Small intestine (tissue), 7 donors: ENCODE measurements around the gene RETREG1. TPM values are rescaled to one million over a fixed set of nuclear protein-coding genes. Genes with fewer than 3 reads are reported as not detected.
A peak's percentile ranks its signal among the peaks of the same experiment; 100 is the strongest.

ENCODE experiments used
- DNase-seq, 2 donors: peaks; one replicate each; pipeline versions ENCODE4 v3.0.0 to v3.0.0-alpha.2; 2013
- FAIRE-seq: peaks from 2 replicates; lab custom pipeline; 2012; peaks lifted over from hg19 to GRCh38; lab: Jason Lieb, UNC
- H3K27ac ChIP-seq, 3 donors: one replicate each; pipeline ENCODE4 v1.5.1; 2013; ENCODE audit warnings: low read length in 2 of 3, mild to moderate bottlenecking in 2 of 3, control low read depth in 1 of 3, inconsistent platforms in 1 of 3, low read depth in 1 of 3, moderate library complexity in 1 of 3
- H3K27me3 ChIP-seq, 3 donors: one replicate each; pipeline ENCODE4 v1.6.1; 2013; ENCODE audit warnings: low read length in 3 of 3, inconsistent platforms in 1 of 3; ENCODE audit not compliant: control insufficient read depth in 3 of 3, insufficient read depth in 3 of 3
- H3K36me3 ChIP-seq, 3 donors: one replicate each; pipeline ENCODE4 v1.6.1; 2013; ENCODE audit warnings: low read length in 3 of 3, inconsistent platforms in 1 of 3, low read depth in 1 of 3, mild to moderate bottlenecking in 1 of 3, moderate library complexity in 1 of 3; ENCODE audit not compliant: control insufficient read depth in 3 of 3, insufficient read depth in 2 of 3
- H3K4me1 ChIP-seq, 3 donors: one replicate each; pipeline ENCODE4 v1.6.1; 2013; ENCODE audit warnings: low read length in 2 of 3, inconsistent platforms in 1 of 3, low read depth in 1 of 3, mild to moderate bottlenecking in 1 of 3, moderate library complexity in 1 of 3; ENCODE audit not compliant: control insufficient read depth in 3 of 3, insufficient read depth in 2 of 3
- H3K4me3 ChIP-seq, 3 donors: one replicate each; pipeline ENCODE4 v1.5.1; 2013; ENCODE audit warnings: low read length in 3 of 3, control low read depth in 1 of 3, inconsistent platforms in 1 of 3, low read depth in 1 of 3, mild to moderate bottlenecking in 1 of 3, moderate library complexity in 1 of 3
- H3K9me3 ChIP-seq, 2 donors: one replicate each; pipeline ENCODE4 v1.6.1; 2013; ENCODE audit warnings: low read depth in 1 of 2, low read length in 1 of 2; ENCODE audit not compliant: control insufficient read depth in 2 of 2, insufficient read depth in 1 of 2
- WGBS, 3 donors: extraction: QIAGEN DNeasy Blood & Tissue Kit; methylation state at CpG; one replicate each; pipeline ENCODE4 v1.1.7; 2013; 5-methylcytosine and 5-hydroxymethylcytosine counted together
- polyA plus RNA-seq, 4 donors: library from polyadenylated mRNA; stranded (reverse) in 3 of 4; unstranded in 1 of 4; fragments of 200-250 nt in 3 of 4; fragments of 120-200 nt in 1 of 4; gene quantifications; one replicate each; pipeline versions ENCODE4 v1.2.1 to v1.2.3, GENCODE V29; 2013
- donor health status: healthy with polysubstance abuse.
- donor health status: control.
- donor health status: control.
- donor health status: Bipolar disorder and iron deficiency.
- donor health status: healthy.

RETREG1 gene
- polyA plus RNA-seq, 4 donors: 9.5 to 36.0 (median 18.3) TPM

GRCh38 chr5:16628376-16628775 lies 11.6 kb upstream of the RETREG1 start:
- DNase-seq (no peak), FAIRE-seq (no peak)

GRCh38 chr5:16626696-16627264 lies 10.0 kb upstream of the RETREG1 start:
- DNase-seq (peak; percentile 18 to 19), FAIRE-seq (no peak)
- no peaks in the 10 kb centered on the region for H3K36me3 ChIP-seq

More at GRCh38 chr5:16628376-16628775, 11.6 kb upstream of the RETREG1 start:
- H3K27me3 ChIP-seq: no peaks in the 10 kb centered on the region
- WGBS, 3 donors: 88 to 93% (median 88%) methylated on average over 3 of the region's 3 CpGs
- H3K36me3 ChIP-seq: no peaks in the 10 kb centered on the region
- no peaks in the 10 kb centered on the region for H3K9me3 ChIP-seq
- no peak overlapping the region for H3K27ac ChIP-seq
- no peak overlapping the region for H3K4me3 ChIP-seq
- no peaks in the 10 kb centered on the region for H3K4me1 ChIP-seq

GRCh38 chr5:16625096-16625495 lies 8.3 kb upstream of the RETREG1 start:
- Histone ChIP-seq H3K9me3 (no peaks in the 10 kb centered on the region), H3K36me3 (no peaks in the 10 kb centered on the region), H3K4me1 (no peaks in the 10 kb centered on the region), H3K27ac (no peak overlapping the region), H3K27me3 (no peaks in the 10 kb centered on the region), H3K4me3 (no peak overlapping the region)
- DNase-seq: no peak
- FAIRE-seq: no peak
- WGBS, 3 donors: 51 to 65% (median 53%) methylated on average over 3 of the region's 3 CpGs

More at GRCh38 chr5:16626696-16627264, 10.0 kb upstream of the RETREG1 start:
- 60 to 62% (median 61%) methylated on average over 5 of the region's 5 CpGs for WGBS, 3 donors
- H3K27ac ChIP-seq: no peak overlapping the region
- no peaks in the 10 kb centered on the region for H3K27me3 ChIP-seq
- H3K4me1 ChIP-seq: no peaks in the 10 kb centered on the region
- H3K4me3 ChIP-seq: no peak overlapping the region
- H3K9me3 ChIP-seq: no peaks in the 10 kb centered on the region

GRCh38 chr5:16619136-16619535 lies 2.3 kb upstream of the RETREG1 start:
- peaks cover 0 to 8% (median 2%) of the 10 kb centered on the region in 3 donors for H3K4me1 ChIP-seq
- H3K27ac ChIP-seq: no peak overlapping the region
- no peaks in the 10 kb centered on the region for H3K36me3 ChIP-seq
- WGBS, 3 donors: 43 to 66% (median 57%) methylated on average over 2 of the region's 2 CpGs
- peaks cover 0 to 3% (median 0%) of the 10 kb centered on the region in 3 donors for H3K27me3 ChIP-seq
- H3K9me3 ChIP-seq: no peaks in the 10 kb centered on the region
- no peak overlapping the region for H3K4me3 ChIP-seq
- DNase-seq (no peak), FAIRE-seq (no peak)

GRCh38 chr5:16618138-16618897 lies 1.5 kb upstream of the RETREG1 start:
- no peak overlapping the region for H3K4me3 ChIP-seq
- 63 to 76% (median 75%) methylated on average over 10 of the region's 10 CpGs for WGBS, 3 donors
- no peaks in the 10 kb centered on the region for H3K36me3 ChIP-seq
- no peak for FAIRE-seq
- H3K4me1 ChIP-seq: peaks cover 0 to 8% (median 2%) of the 10 kb centered on the region in 3 donors
- no peak overlapping the region for H3K27ac ChIP-seq
- H3K9me3 ChIP-seq: no peaks in the 10 kb centered on the region
- DNase-seq: peak; percentile 11 to 26
- H3K27me3 ChIP-seq: peaks cover 0 to 3% (median 0%) of the 10 kb centered on the region in 3 donors

- FAIRE-seq (no peak), DNase-seq (peak; percentile 28 to 50)
- 22 to 27% (median 27%) methylated on average over 26 to 27 of the region's 27 CpGs for WGBS, 3 donors
- Histone ChIP-seq H3K36me3 (no peaks in the 10 kb centered on the region), H3K4me1 (peaks cover 0 to 8% (median 2%) of the 10 kb centered on the region in 3 donors), H3K9me3 (no peaks in the 10 kb centered on the region), H3K4me3 (peak overlapping the region; percentile 51 to 93 (median 67)), H3K27ac (peak overlapping the region; percentile 27 to 87 (median 74)), H3K27me3 (peaks cover 0 to 3% (median 0%) of the 10 kb centered on the region in 3 donors)
These were observed 624 bp upstream of the RETREG1 start for GRCh38 chr5:16617274-16617968.

- no peak for FAIRE-seq
- Histone ChIP-seq H3K27me3 (peaks cover 0 to 3% (median 0%) of the 10 kb centered on the region in 3 donors), H3K4me3 (peak overlapping the region; percentile 67 to 93 (median 75)), H3K27ac (peak overlapping the region in 1 of 3 donors; percentile 29), H3K4me1 (peaks cover 0 to 8% (median 2%) of the 10 kb centered on the region in 3 donors), H3K36me3 (no peaks in the 10 kb centered on the region), H3K9me3 (no peaks in the 10 kb centered on the region)
- WGBS, 3 donors: 3 to 12% (median 6%) methylated on average over 31 of the region's 31 CpGs
- peak; percentile 20 to 56 for DNase-seq
These were observed 859 bp downstream of the RETREG1 start for GRCh38 chr5:16615741-16616535.
